CD8-positive, alpha-beta memory T cell (primary cell): ENCODE results near the gene PARP12. TPM values are rescaled to one million over a fixed set of nuclear protein-coding genes. Genes with fewer than 3 reads are reported as not detected.

Source experiments
- CTCF ChIA-PET: fragments of 350-600 bp; sonication (Branson Sonifier 250); formaldehyde crosslinking; loops from one replicate; lab custom pipeline; 2021; ENCODE audit warnings: antibody characterized with exemption; lab: Charles Lee
- POLR2A ChIA-PET: fragments of 350-600 bp; sonication (Branson Sonifier 250); formaldehyde crosslinking; loops from one replicate; lab custom pipeline; 2021; ENCODE audit warnings: antibody characterized with exemption; lab: Charles Lee
- DNase-seq, 5 donors: peaks; one replicate each; pipeline versions ENCODE4 v3.0.0 to v3.0.0-alpha.2; 2020 to 2022; ENCODE audit warnings: mixed read lengths in 1 of 5
- H3K27ac ChIP-seq: one replicate; pipeline ENCODE4 v1.7.0; 2013; ENCODE audit warnings: low read depth, mild to moderate bottlenecking, low read length, moderate library complexity
- H3K27me3 ChIP-seq: 2 replicates; pipeline ENCODE4 v1.7.0; 2013; ENCODE audit warnings: low read length, mild to moderate bottlenecking; ENCODE audit not compliant: insufficient read depth, poor library complexity, severe bottlenecking
- H3K36me3 ChIP-seq: 2 replicates; pipeline ENCODE4 v1.7.0; 2013; ENCODE audit warnings: mild to moderate bottlenecking, low read length, moderate library complexity; ENCODE audit not compliant: insufficient read depth
- H3K4me1 ChIP-seq: 2 replicates; pipeline ENCODE4 v1.7.0; 2013; ENCODE audit warnings: mild to moderate bottlenecking, low read length, moderate library complexity; ENCODE audit not compliant: insufficient read depth
- H3K4me3 ChIP-seq: 2 replicates; pipeline ENCODE4 v1.7.0; 2013; ENCODE audit warnings: mild to moderate bottlenecking, low read length
- H3K9me3 ChIP-seq: 2 replicates; pipeline ENCODE4 v1.7.0; 2013; ENCODE audit warnings: mild to moderate bottlenecking, low read length
- H3K27ac Mint-ChIP-seq, 8 donors: one replicate each; pipeline ENCODE4 v1.8.0; 2020 to 2021; ENCODE audit warnings: mixed read lengths in 8 of 8, mild to moderate bottlenecking in 6 of 8, inconsistent platforms in 3 of 8, moderate library complexity in 3 of 8
- H3K27me3 Mint-ChIP-seq, 2 donors: one replicate each; pipeline ENCODE4 v1.8.0; 2020 to 2021; ENCODE audit warnings: mixed read lengths in 2 of 2, mild to moderate bottlenecking in 1 of 2, moderate library complexity in 1 of 2
- H3K36me3 Mint-ChIP-seq, 3 donors: one replicate each; pipeline ENCODE4 v1.8.0; 2020 to 2021; ENCODE audit warnings: mixed read lengths in 3 of 3, inconsistent platforms in 1 of 3, mild to moderate bottlenecking in 1 of 3
- H3K4me1 Mint-ChIP-seq, 3 donors: one replicate each; pipeline ENCODE4 v1.8.0; 2020 to 2021; ENCODE audit warnings: mixed read lengths in 3 of 3, inconsistent platforms in 1 of 3, mild to moderate bottlenecking in 1 of 3
- H3K4me3 Mint-ChIP-seq, 7 donors: one replicate each; pipeline ENCODE4 v1.8.0; 2020 to 2021; ENCODE audit warnings: mixed read lengths in 7 of 7, mild to moderate bottlenecking in 6 of 7, moderate library complexity in 4 of 7, inconsistent platforms in 2 of 7
- H3K9me3 Mint-ChIP-seq, 5 donors: one replicate each; pipeline ENCODE4 v1.8.0; 2020 to 2022; ENCODE audit warnings: mixed read lengths in 5 of 5, mild to moderate bottlenecking in 3 of 5, moderate library complexity in 2 of 5, inconsistent platforms in 1 of 5
- polyA plus RNA-seq: library from polyadenylated mRNA; unstranded; fragments of 300-500 nt; fragmentation: Illumina TruSeq; gene quantifications from one replicate; pipeline ENCODE4 v1.2.3, GENCODE V29; 2021
- total RNA-seq, 2 experiments: library from RNA; stranded (reverse); gene quantifications; one replicate each; pipeline ENCODE4 v1.2.3, GENCODE V29; 2021

Gene PARP12
- total and polyA plus RNA-seq, 3 experiments from 2014 or later: 24.7 to 34.0 (median 27.9) TPM

GRCh38 chr7:140024585-140024984 is 38.2 kb downstream of the PARP12 start:
- Mint-ChIP-seq H3K4me3 (no peak overlapping the region), H3K27me3 (no peaks in the 10 kb centered on the region), H3K9me3 (no peaks in the 10 kb centered on the region), H3K4me1 (peaks cover 0 to 4% (median 0%) of the 10 kb centered on the region in 3 donors), H3K27ac (no peak overlapping the region), H3K36me3 (peaks cover 11 to 75% (median 27%) of the 10 kb centered on the region in 3 donors)
- no peak overlapping the region for H3K4me3 ChIP-seq
- H3K36me3 ChIP-seq: peaks cover 36% of the 10 kb centered on the region
- POLR2A ChIA-PET: no interaction called here
- no peaks in the 10 kb centered on the region for H3K9me3 ChIP-seq
- CTCF ChIA-PET: no interaction called here
- no peak for DNase-seq
- no peak overlapping the region for H3K27ac ChIP-seq
- no peaks in the 10 kb centered on the region for H3K4me1 ChIP-seq
- no peaks in the 10 kb centered on the region for H3K27me3 ChIP-seq

GRCh38 chr7:140023728-140024127 is 39.0 kb downstream of the PARP12 start:
- Mint-ChIP-seq H3K9me3 (no peaks in the 10 kb centered on the region), H3K27ac (peak overlapping the region in 1 of 8 donors; percentile 59), H3K4me3 (no peak overlapping the region), H3K36me3 (peaks cover 11 to 72% (median 27%) of the 10 kb centered on the region in 3 donors), H3K27me3 (no peaks in the 10 kb centered on the region), H3K4me1 (no peaks in the 10 kb centered on the region)
- Histone ChIP-seq H3K4me1 (no peaks in the 10 kb centered on the region), H3K9me3 (no peaks in the 10 kb centered on the region), H3K36me3 (peaks cover 34% of the 10 kb centered on the region), H3K27me3 (no peaks in the 10 kb centered on the region), H3K27ac (no peak overlapping the region), H3K4me3 (no peak overlapping the region)
- CTCF ChIA-PET: no interaction called here
- POLR2A ChIA-PET: no interaction called here
- DNase-seq: no peak

- CTCF ChIA-PET: no interaction called here
- DNase-seq: no peak
- no peaks in the 10 kb centered on the region for H3K4me1 ChIP-seq
- H3K27ac ChIP-seq: no peak overlapping the region
- Mint-ChIP-seq H3K4me3 (no peak overlapping the region), H3K27ac (peak overlapping the region in 2 of 8 donors; percentile 0 to 11), H3K4me1 (no peaks in the 10 kb centered on the region), H3K36me3 (peaks cover 7 to 62% (median 22%) of the 10 kb centered on the region in 3 donors), H3K9me3 (no peaks in the 10 kb centered on the region), H3K27me3 (no peaks in the 10 kb centered on the region)
- H3K9me3 ChIP-seq: no peaks in the 10 kb centered on the region
- H3K4me3 ChIP-seq: no peak overlapping the region
- peaks cover 29% of the 10 kb centered on the region for H3K36me3 ChIP-seq
- H3K27me3 ChIP-seq: no peaks in the 10 kb centered on the region
- POLR2A ChIA-PET: no interaction called here
Observed at GRCh38 chr7:140022582-140023211, 40.1 kb downstream of the PARP12 start.

- Mint-ChIP-seq H3K36me3 (peaks cover 7 to 51% (median 18%) of the 10 kb centered on the region in 3 donors), H3K9me3 (no peaks in the 10 kb centered on the region), H3K4me3 (peak overlapping the region in 1 of 7 donors; percentile 30), H3K27me3 (no peaks in the 10 kb centered on the region), H3K4me1 (no peaks in the 10 kb centered on the region), H3K27ac (peak overlapping the region in 1 of 8 donors; percentile 4)
- DNase-seq: no peak
- CTCF ChIA-PET: no interaction called here
- no peaks in the 10 kb centered on the region for H3K27me3 ChIP-seq
- POLR2A ChIA-PET: no interaction called here
- peaks cover 22% of the 10 kb centered on the region for H3K36me3 ChIP-seq
- H3K9me3 ChIP-seq: no peaks in the 10 kb centered on the region
- no peaks in the 10 kb centered on the region for H3K4me1 ChIP-seq
- no peak overlapping the region for H3K4me3 ChIP-seq
- no peak overlapping the region for H3K27ac ChIP-seq
Observed at GRCh38 chr7:140021603-140022002, 41.1 kb downstream of the PARP12 start.

GRCh38 chr7:140019606-140020005 is 43.1 kb downstream of the PARP12 start:
- Mint-ChIP-seq H3K27me3 (no peaks in the 10 kb centered on the region), H3K9me3 (no peaks in the 10 kb centered on the region), H3K27ac (peak overlapping the region in 3 of 8 donors; percentile 6 to 44 (median 33)), H3K4me3 (no peak overlapping the region), H3K36me3 (peaks cover 7 to 32% (median 12%) of the 10 kb centered on the region in 3 donors), H3K4me1 (no peaks in the 10 kb centered on the region)
- Histone ChIP-seq H3K9me3 (no peaks in the 10 kb centered on the region), H3K27ac (no peak overlapping the region), H3K27me3 (no peaks in the 10 kb centered on the region), H3K4me3 (no peak overlapping the region), H3K36me3 (peaks cover 7% of the 10 kb centered on the region), H3K4me1 (no peaks in the 10 kb centered on the region)
- POLR2A ChIA-PET: no interaction called here
- CTCF ChIA-PET: interaction anchor here (1.4 kb wide), 1 partner anchor 374 kb away, joined by 4 read pairs; no protein-coding TSS in a partner anchor
- DNase-seq: no peak

GRCh38 chr7:140019172-140019571 is 43.6 kb downstream of the PARP12 start:
- Histone ChIP-seq H3K27me3 (no peaks in the 10 kb centered on the region), H3K9me3 (no peaks in the 10 kb centered on the region), H3K27ac (no peak overlapping the region), H3K36me3 (peaks cover 7% of the 10 kb centered on the region), H3K4me1 (no peaks in the 10 kb centered on the region), H3K4me3 (no peak overlapping the region)
- no peak for DNase-seq
- no peaks in the 10 kb centered on the region for H3K9me3 Mint-ChIP-seq
- CTCF ChIA-PET: interaction anchor here (1.4 kb wide), 1 partner anchor 373 kb away, joined by 4 read pairs; no protein-coding TSS in a partner anchor
- POLR2A ChIA-PET: no interaction called here
- peaks cover 3 to 28% (median 8%) of the 10 kb centered on the region in 3 donors for H3K36me3 Mint-ChIP-seq
- peak overlapping the region in 1 of 8 donors; percentile 67 for H3K27ac Mint-ChIP-seq
- no peaks in the 10 kb centered on the region for H3K27me3 Mint-ChIP-seq
- no peak overlapping the region for H3K4me3 Mint-ChIP-seq
- no peaks in the 10 kb centered on the region for H3K4me1 Mint-ChIP-seq

GRCh38 chr7:140018125-140019043 is 44.4 kb downstream of the PARP12 start:
- Mint-ChIP-seq H3K9me3 (no peaks in the 10 kb centered on the region), H3K4me3 (no peak overlapping the region), H3K4me1 (no peaks in the 10 kb centered on the region), H3K27ac (peak overlapping the region in 2 of 8 donors; percentile 12 to 63), H3K36me3 (peaks cover 0 to 20% (median 4%) of the 10 kb centered on the region in 3 donors), H3K27me3 (no peaks in the 10 kb centered on the region)
- H3K4me1 ChIP-seq: no peaks in the 10 kb centered on the region
- ChIA-PET POLR2A (no interaction called here), CTCF (interaction anchor here (1.3 to 1.4 kb wide), 2 partner anchors 16 to 373 kb away, joined by 3 to 4 read pairs; no protein-coding TSS in a partner anchor)
- H3K4me3 ChIP-seq: no peak overlapping the region
- no peak overlapping the region for H3K27ac ChIP-seq
- no peaks in the 10 kb centered on the region for H3K27me3 ChIP-seq
- DNase-seq: no peak
- H3K9me3 ChIP-seq: no peaks in the 10 kb centered on the region
- peaks cover 7% of the 10 kb centered on the region for H3K36me3 ChIP-seq

GRCh38 chr7:140017543-140017942 is 45.2 kb downstream of the PARP12 start:
- H3K27me3 ChIP-seq: no peaks in the 10 kb centered on the region
- Mint-ChIP-seq H3K27me3 (no peaks in the 10 kb centered on the region), H3K36me3 (peaks cover 0 to 13% (median 4%) of the 10 kb centered on the region in 3 donors), H3K4me3 (no peak overlapping the region), H3K4me1 (no peaks in the 10 kb centered on the region), H3K27ac (no peak overlapping the region), H3K9me3 (no peaks in the 10 kb centered on the region)
- CTCF ChIA-PET: interaction anchor here (1.3 to 1.5 kb wide), 2 partner anchors 15 kb away, joined by 3 to 4 read pairs; no protein-coding TSS in a partner anchor
- no peaks in the 10 kb centered on the region for H3K4me1 ChIP-seq
- POLR2A ChIA-PET: no interaction called here
- no peak overlapping the region for H3K4me3 ChIP-seq
- no peaks in the 10 kb centered on the region for H3K9me3 ChIP-seq
- H3K27ac ChIP-seq: no peak overlapping the region
- no peak for DNase-seq
- peaks cover 1% of the 10 kb centered on the region for H3K36me3 ChIP-seq
